Right atrium auricular region (tissue), 2 donors: ENCODE results near the gene MASP1. TPM values are rescaled to one million over a fixed set of nuclear protein-coding genes. Genes with fewer than 3 reads are reported as not detected.

Experiments used
- DNase-seq: peaks from one replicate; pipeline ENCODE4 v3.0.0-alpha.2; 2019; ENCODE audit warnings: low spot score
- H3K27ac ChIP-seq, 2 donors: fragments of 200-600 bp; sonication (generic); 1 replicate in 1 of 2; 2 replicates in 1 of 2; pipeline ENCODE4 v1.5.1; 2016 to 2019
- H3K27me3 ChIP-seq, 2 donors: fragments of 200-600 bp; sonication (generic); one replicate each; pipeline versions ENCODE4 v1.5.1 to v1.6.0; 2017 to 2019
- H3K36me3 ChIP-seq: fragments of 200-600 bp; sonication (generic); one replicate; pipeline ENCODE4 v1.5.1; 2016
- H3K4me1 ChIP-seq, 2 donors: fragments of 200-600 bp; sonication (generic); one replicate each; pipeline versions ENCODE4 v1.5.1 to v1.6.0; 2017 to 2019
- H3K4me3 ChIP-seq, 2 donors: fragments of 200-600 bp; sonication (generic); 1 replicate in 1 of 2; 2 replicates in 1 of 2; pipeline ENCODE4 v1.5.1; 2017 to 2019; ENCODE audit warnings: mild to moderate bottlenecking in 1 of 2, moderate library complexity in 1 of 2
- H3K9me3 ChIP-seq, 2 donors: fragments of 200-600 bp; sonication (generic); one replicate each; pipeline ENCODE4 v1.5.1; 2019
- CTCF ChIP-seq, 2 donors: fragments of 200-600 bp; sonication (generic); IDR thresholded peaks; one replicate each; pipeline ENCODE4 v1.5.1; 2019; ENCODE audit warnings: antibody characterized with exemption in 2 of 2
- total RNA-seq, 2 donors: library from RNA; depleted of rRNA; stranded (reverse); fragments of >200 nt; gene quantifications; one replicate each; pipeline ENCODE4 v1.1.0, GENCODE V29; 2016

The MASP1 gene
- total RNA-seq, 2 donors from 2014 or later: 26.2 to 27.6 TPM

GRCh38 chr3:187305881-187306280, 14.3 kb upstream of the MASP1 start:
- no peak for TF ChIP-seq CTCF (IDR thresholded peaks at IDR 0.05)
- H3K36me3 ChIP-seq: no peaks in the 10 kb centered on the region
- H3K4me1 ChIP-seq: no peaks in the 10 kb centered on the region
- no peak overlapping the region for H3K4me3 ChIP-seq
- DNase-seq: no peak
- no peak overlapping the region for H3K27ac ChIP-seq
- no peaks in the 10 kb centered on the region for H3K27me3 ChIP-seq
- no peaks in the 10 kb centered on the region for H3K9me3 ChIP-seq

GRCh38 chr3:187299611-187300010, 8.1 kb upstream of the MASP1 start:
- no peaks in the 10 kb centered on the region for H3K36me3 ChIP-seq
- TF ChIP-seq CTCF (IDR thresholded peaks at IDR 0.05): no peak
- no peaks in the 10 kb centered on the region for H3K27me3 ChIP-seq
- no peak overlapping the region for H3K27ac ChIP-seq
- no peak overlapping the region for H3K4me3 ChIP-seq
- H3K4me1 ChIP-seq: no peaks in the 10 kb centered on the region
- H3K9me3 ChIP-seq: no peaks in the 10 kb centered on the region
- DNase-seq: no peak

- no peak for TF ChIP-seq CTCF (IDR thresholded peaks at IDR 0.05)
- H3K36me3 ChIP-seq: no peaks in the 10 kb centered on the region
Observed at GRCh38 chr3:187296911-187297310, 5.4 kb upstream of the MASP1 start.

GRCh38 chr3:187296058-187296457, 4.5 kb upstream of the MASP1 start:
- no peak for TF ChIP-seq CTCF (IDR thresholded peaks at IDR 0.05)
- Histone ChIP-seq H3K27ac (no peak overlapping the region), H3K4me1 (peaks cover 0 to 25% of the 10 kb centered on the region in 2 donors), H3K9me3 (no peaks in the 10 kb centered on the region), H3K4me3 (no peak overlapping the region), H3K27me3 (no peaks in the 10 kb centered on the region), H3K36me3 (no peaks in the 10 kb centered on the region)
- DNase-seq: no peak

More at GRCh38 chr3:187296911-187297310, 5.4 kb upstream of the MASP1 start:
- no peak overlapping the region for H3K27ac ChIP-seq
- H3K4me3 ChIP-seq: no peak overlapping the region
- H3K27me3 ChIP-seq: no peaks in the 10 kb centered on the region
- H3K9me3 ChIP-seq: no peaks in the 10 kb centered on the region
- peaks cover 0 to 19% of the 10 kb centered on the region in 2 donors for H3K4me1 ChIP-seq
- DNase-seq: no peak

GRCh38 chr3:187295316-187296034, 3.9 kb upstream of the MASP1 start:
- Histone ChIP-seq H3K27ac (no peak overlapping the region), H3K9me3 (no peaks in the 10 kb centered on the region), H3K36me3 (no peaks in the 10 kb centered on the region), H3K4me1 (peaks cover 0 to 25% of the 10 kb centered on the region in 2 donors), H3K27me3 (no peaks in the 10 kb centered on the region), H3K4me3 (no peak overlapping the region)
- TF ChIP-seq CTCF (IDR thresholded peaks at IDR 0.05): peak in 1 of 2 donors; percentile 36
- DNase-seq: no peak
